ENCODE results near the gene CLN3. TPM values are rescaled to one million over a fixed set of nuclear protein-coding genes. Genes with fewer than 3 reads are reported as not detected.

CLN3 gene
- total and polyA plus RNA-seq, 2 of the 13 experiments (the other 11 are each of a cell fraction or from before 2014, with no cell fraction given), result 23.4 to 46.8 TPM

GRCh38 chr16:28505489-28506137 lies 13.7 kb upstream of the CLN3 start:
- Histone ChIP-seq H3K9ac (ENCODE audit: insufficient read depth, low read depth, low read length) (peak overlapping the region; percentile 38), H3K27me3 (ENCODE audit: control insufficient read depth in 1 of 2, insufficient read depth in 2 of 2, low read length in 2 of 2) (peaks cover 0 to 12% of the 10 kb centered on the region in 2 experiments; a peak in 3 of 5 replicates), H3K36me3 (replicated peaks in 1 of 2; ENCODE audit: control insufficient read depth in 1 of 2, insufficient read depth in 2 of 2, low read length in 2 of 2) (no peaks in the 10 kb centered on the region), H4K20me1 (ENCODE audit: insufficient read depth, low read length) (no peaks in the 10 kb centered on the region), H3K4me2 (ENCODE audit: low read depth, low read length) (peak overlapping the region; percentile 65), H3K4me3 (replicated peaks in 1 of 3; ENCODE audit: insufficient read depth in 1 of 3, low read depth in 2 of 3, low read length in 3 of 3) (peak overlapping the region in 2 of 3 experiments; percentile 11 to 34; a peak in 3 of 6 replicates), H3K79me2 (ENCODE audit: insufficient read depth, low read length) (no peaks in the 10 kb centered on the region), H3K27ac (ENCODE audit: extremely low read length, insufficient read depth, low read length) (no peak overlapping the region), H3K9me3 (ENCODE audit: low read length) (no peaks in the 10 kb centered on the region), H2AFZ (ENCODE audit: low read length) (no peak overlapping the region), H3K4me1 (ENCODE audit: insufficient read depth, low read length) (peaks cover 55% of the 10 kb centered on the region)
- CTCF ChIA-PET (ENCODE audit: low intra/inter-chr PET ratio, low total read pairs), result no interaction called here
- POLR2A ChIA-PET, result interaction anchor here (0.6 to 1.5 kb wide), 3 partner anchors 13 to 33 kb away, joined by 3 to 5 read pairs (median 3); partner anchors contain the start of gene NUPR1
- WGBS (ENCODE audit: low lambda C conversion rate), result 4% methylated on average over 14 of the region's 14 CpGs
- peak; percentile 81 for DNase-seq (ENCODE audit: low spot score)
- BruUV-seq (replicated peaks), result no TSS peak
- peak; percentile 64 for ATAC-seq
- in situ Hi-C loops (cut with HindIII; ENCODE audit: extremely low pct_ligation_motif_present, low pct_unique_long_range_greater_than_20kb), result no loop called here
- FAIRE-seq, result peak; percentile 84
- intact Hi-C loops (cut with micrococcal nuclease; ENCODE audit: unreplicated experiment), result no loop called here
- no peak for TF ChIP-seq MAF1 (CRISPR knock-in tag; IDR thresholded peaks at IDR 0.05; ENCODE audit: borderline replicate concordance)
- TF ChIP-seq SSRP1 (CRISPR knock-in tag; IDR thresholded peaks at IDR 0.05), result 0 out of 2 replicates have a peak, but pooled peaks have one; percentile 42
- no peak for TF ChIP-seq ZNF790 (CRISPR knock-in tag; IDR thresholded peaks at IDR 0.05; ENCODE audit: borderline replicate concordance)
- TF ChIP-seq ZNF260 (CRISPR knock-in tag; IDR thresholded peaks at IDR 0.05; ENCODE audit: borderline replicate concordance, low read depth), result no peak
- TF ChIP-seq MLXIP (CRISPR knock-in tag; IDR thresholded peaks at IDR 0.05; ENCODE audit: borderline replicate concordance), result no peak
- TF ChIP-seq HMG20A (CRISPR knock-in tag; IDR thresholded peaks at IDR 0.05; ENCODE audit: borderline replicate concordance), result peak; percentile 74
- no peak for TF ChIP-seq NFE2L2 (IDR thresholded peaks at IDR 0.05; ENCODE audit: low read length)
- TF ChIP-seq ARHGAP35 (CRISPR knock-in tag; IDR thresholded peaks at IDR 0.05; ENCODE audit: borderline replicate concordance), result 0 out of 2 replicates have a peak, but pooled peaks have one; percentile 58
- no peak; the same call in 1 of the 2 replicates for TF ChIP-seq ZNF143 (CRISPR knock-in tag; IDR thresholded peaks at IDR 0.05)
- TF ChIP-seq NR2F6 (IDR thresholded peaks at IDR 0.05), result peak; percentile 67; the same call in 1 of the 2 replicates
- TF ChIP-seq NR2F6 (CRISPR knock-in tag; IDR thresholded peaks at IDR 0.05), result peak; percentile 89
- TF ChIP-seq THAP7 (CRISPR knock-in tag; IDR thresholded peaks at IDR 0.05), result no peak
- no peak for TF ChIP-seq DZIP1 (CRISPR knock-in tag; IDR thresholded peaks at IDR 0.05)
- peak; percentile 48 for TF ChIP-seq DRAP1 (CRISPR knock-in tag; IDR thresholded peaks at IDR 0.05)
- TF ChIP-seq FOXJ3 (CRISPR knock-in tag; IDR thresholded peaks at IDR 0.05; ENCODE audit: borderline replicate concordance), result peak; percentile 67; the same call in 1 of the 2 replicates
- no peak for TF ChIP-seq TIGD3 (CRISPR knock-in tag; IDR thresholded peaks at IDR 0.05; ENCODE audit: borderline replicate concordance)

Measured in HepG2 (cell line).